PC-9 (cell line): ENCODE data around the gene ZEB2. TPM values are rescaled to one million over a fixed set of nuclear protein-coding genes. Genes with fewer than 3 reads are reported as not detected.

Experiments used
- BruUV-seq: library from RNA; stranded (reverse); fragments of 400-500 nt; replicated peaks from 2 replicates; lab custom pipeline; 2021; lab: Mats Ljungman, UMichigan
- CTCF ChIA-PET: fragments of 300-600 bp; sonication (Branson Sonifier 250); formaldehyde crosslinking; loops from one replicate; lab custom pipeline; 2022; ENCODE audit warnings: antibody characterized with exemption; lab: Charles Lee
- POLR2A ChIA-PET: fragments of 300-600 bp; sonication (Branson Sonifier 250); formaldehyde crosslinking; loops from one replicate; lab custom pipeline; 2022; ENCODE audit warnings: antibody characterized with exemption; ENCODE audit not compliant: unreplicated experiment; lab: Charles Lee
- DNase-seq, 2 experiments: peaks; one replicate each; pipeline versions ENCODE4 v3.0.0 to v3.0.0-alpha.2; 2015 to 2022; ENCODE audit warnings: mixed read lengths in 1 of 2
- H2AFZ ChIP-seq: fragments of 200-600 bp; sonication (generic); 2 replicates; pipeline ENCODE4 v1.8.1; 2017; ENCODE audit warnings: antibody characterized with exemption
- H3F3A ChIP-seq: fragments of 200-600 bp; sonication (generic); 2 replicates; pipeline ENCODE4 v1.8.1; 2017; ENCODE audit warnings: antibody characterized with exemption, mild to moderate bottlenecking, low read depth; ENCODE audit not compliant: insufficient read depth
- H3K27ac ChIP-seq: fragments of 200-600 bp; sonication (generic); 2 replicates; pipeline ENCODE4 v1.6.1; 2016; ENCODE audit warnings: mixed run types
- H3K27me3 ChIP-seq: fragments of 200-600 bp; sonication (generic); 2 replicates; pipeline ENCODE4 v1.6.1; 2016; ENCODE audit warnings: low read depth, mixed run types; ENCODE audit not compliant: insufficient read depth
- H3K36me3 ChIP-seq: fragments of 200-600 bp; sonication (generic); 2 replicates; pipeline ENCODE4 v1.6.1; 2016; ENCODE audit warnings: low read depth, mixed run types
- H3K4me1 ChIP-seq: fragments of 200-600 bp; sonication (generic); replicated peaks from 2 replicates; pipeline ENCODE4 v1.6.1; 2016; ENCODE audit warnings: mixed run types; ENCODE audit not compliant: insufficient read depth
- H3K4me2 ChIP-seq: fragments of 200-600 bp; sonication (generic); 2 replicates; pipeline ENCODE4 v1.6.1; 2017; ENCODE audit warnings: mixed run types
- H3K4me3 ChIP-seq: fragments of 200-600 bp; sonication (generic); 2 replicates; pipeline ENCODE4 v1.6.1; 2016; ENCODE audit warnings: mixed run types
- H3K79me2 ChIP-seq: fragments of 200-600 bp; sonication (generic); 2 replicates; pipeline ENCODE4 v1.6.1; 2017; ENCODE audit warnings: low read depth, mixed run types
- H3K9me2 ChIP-seq: fragments of 200-600 bp; sonication (generic); 2 replicates; pipeline ENCODE4 v1.8.1; 2017; ENCODE audit warnings: mild to moderate bottlenecking; ENCODE audit not compliant: insufficient read depth
- H3K9me3 ChIP-seq: fragments of 200-600 bp; sonication (generic); 2 replicates; pipeline ENCODE4 v1.8.1; 2016; ENCODE audit warnings: low read depth; ENCODE audit not compliant: insufficient read depth
- H4K20me1 ChIP-seq: fragments of 200-600 bp; sonication (generic); 2 replicates; pipeline ENCODE4 v1.8.1; 2017; ENCODE audit not compliant: insufficient read depth
- CTCF ChIP-seq: fragments of 200-600 bp; sonication (generic); conservative IDR thresholded peaks from 2 replicates; pipeline ENCODE4 v1.6.1; 2017; ENCODE audit warnings: mixed run types, antibody characterized with exemption, mild to moderate bottlenecking, moderate library complexity
- EZH2 ChIP-seq: fragments of 200-600 bp; sonication (generic); IDR thresholded peaks from 2 replicates; pipeline ENCODE4 v1.8.0; 2017; ENCODE audit warnings: antibody characterized with exemption, low read depth
- intact Hi-C: fragments of 100-400 bp; cut with micrococcal nuclease; formaldehyde crosslinking; loops from one replicate; pipeline ENCODE4 v1.10.0; 2022; ENCODE audit not compliant: unreplicated experiment
- total RNA-seq: library from RNA; stranded (reverse); gene quantifications from 2 replicates; pipeline ENCODE4 v1.2.3, GENCODE V29; 2021

ZEB2 gene
- total RNA-seq, 1 experiment from 2014 or later, result 0.09 TPM

GRCh38 chr2:144550911-144551310, 31.0 kb upstream of the ZEB2 start:
- Histone ChIP-seq H3K4me2 (no peak overlapping the region), H2AFZ (no peak overlapping the region), H3K27me3 (no peaks in the 10 kb centered on the region), H3K4me1 (0 out of 2 replicates have a peak, but pooled peaks cover 3% of the 10 kb centered on the region), H3K79me2 (no peaks in the 10 kb centered on the region), H3K9me3 (no peaks in the 10 kb centered on the region), H3K27ac (no peak overlapping the region), H3K9me2 (no peaks in the 10 kb centered on the region; the same call in 1 of the 2 replicates), H4K20me1 (no peaks in the 10 kb centered on the region), H3K36me3 (no peaks in the 10 kb centered on the region), H3K4me3 (no peak overlapping the region), H3F3A (0 out of 2 replicates have a peak, but pooled peaks cover 3% of the 10 kb centered on the region)
- TF ChIP-seq EZH2 (no peak), CTCF (no peak)
- ChIA-PET POLR2A (no interaction called here), CTCF (no interaction called here)
- no peak for DNase-seq
- BruUV-seq, result no TSS peak
- intact Hi-C loops, result no loop called here

- ChIA-PET CTCF (interaction anchor here (0.7 kb wide), 1 partner anchor 1315 kb away, joined by 3 read pairs; no protein-coding TSS in a partner anchor), POLR2A (no interaction called here)
- H4K20me1 ChIP-seq, result no peaks in the 10 kb centered on the region
Measured at GRCh38 chr2:144550084-144550483, 30.2 kb upstream of the ZEB2 start.

GRCh38 chr2:144548532-144549191, 28.7 kb upstream of the ZEB2 start:
- no TSS peak for BruUV-seq
- H3K4me2 ChIP-seq, result no peak overlapping the region
- 0 out of 2 replicates have a peak, but pooled peaks cover 3% of the 10 kb centered on the region for H3K4me1 ChIP-seq
- no peaks in the 10 kb centered on the region; the same call in 1 of the 2 replicates for H3K9me2 ChIP-seq
- H4K20me1 ChIP-seq, result no peaks in the 10 kb centered on the region
- H3K27me3 ChIP-seq, result no peaks in the 10 kb centered on the region
- no peak overlapping the region for H3K4me3 ChIP-seq
- intact Hi-C loops, result no loop called here
- 0 out of 2 replicates have a peak, but pooled peaks cover 3% of the 10 kb centered on the region for H3F3A ChIP-seq
- no peak for DNase-seq
- H3K9me3 ChIP-seq, result no peaks in the 10 kb centered on the region
- no peak for TF ChIP-seq CTCF
- no peak for TF ChIP-seq EZH2
- ChIA-PET CTCF (no interaction called here), POLR2A (no interaction called here)
- H3K36me3 ChIP-seq, result no peaks in the 10 kb centered on the region
- H3K79me2 ChIP-seq, result no peaks in the 10 kb centered on the region
- H2AFZ ChIP-seq, result no peak overlapping the region
- no peak overlapping the region for H3K27ac ChIP-seq

More at GRCh38 chr2:144550084-144550483, 30.2 kb upstream of the ZEB2 start:
- no peak for TF ChIP-seq EZH2
- TF ChIP-seq CTCF, result no peak
- DNase-seq, result no peak
- Histone ChIP-seq H3K4me3 (no peak overlapping the region), H3K9me2 (no peaks in the 10 kb centered on the region; the same call in 1 of the 2 replicates), H3K27ac (no peak overlapping the region), H3K36me3 (no peaks in the 10 kb centered on the region), H3K9me3 (no peaks in the 10 kb centered on the region), H3K4me2 (no peak overlapping the region), H3K27me3 (no peaks in the 10 kb centered on the region), H3F3A (0 out of 2 replicates have a peak, but pooled peaks cover 3% of the 10 kb centered on the region), H3K4me1 (0 out of 2 replicates have a peak, but pooled peaks cover 3% of the 10 kb centered on the region), H2AFZ (no peak overlapping the region), H3K79me2 (no peaks in the 10 kb centered on the region)
- intact Hi-C loops, result no loop called here
- no TSS peak for BruUV-seq
